OCI-LY7 (cell line): Measurements from ENCODE around the gene FYN. TPM values are rescaled to one million over a fixed set of nuclear protein-coding genes. Genes with fewer than 3 reads are reported as not detected.

Experiments used
- BruUV-seq: library from RNA; stranded (reverse); fragments of 400-500 nt; replicated peaks from 2 replicates; lab custom pipeline; 2021; lab: Mats Ljungman, UMichigan
- CTCF ChIA-PET: fragments of 300-600 bp; sonication (Branson Sonifier 250); formaldehyde crosslinking; loops from one replicate; lab custom pipeline; 2022; ENCODE audit warnings: antibody characterized with exemption; ENCODE audit not compliant: unreplicated experiment; lab: Charles Lee
- POLR2A ChIA-PET: fragments of 300-600 bp; sonication (Branson Sonifier 250); formaldehyde crosslinking; loops from one replicate; lab custom pipeline; 2022; ENCODE audit warnings: antibody characterized with exemption; lab: Charles Lee
- DNase-seq: peaks from one replicate; pipeline ENCODE4 v3.0.0-alpha.2; 2015; ENCODE audit warnings: low spot score
- H2AFZ ChIP-seq: fragments of 200-600 bp; sonication (generic), shearing (Covaris generic); 2 replicates; pipeline ENCODE4 v1.6.1; 2014; ENCODE audit warnings: mild to moderate bottlenecking, antibody characterized with exemption, low read length, moderate library complexity
- H3K27ac ChIP-seq: fragments of 200-600 bp; sonication (generic); 2 replicates; pipeline ENCODE4 v1.5.1; 2014; ENCODE audit warnings: mixed run types, low read depth, mild to moderate bottlenecking, moderate library complexity, low read length, inconsistent platforms; ENCODE audit not compliant: poor library complexity, severe bottlenecking
- H3K36me3 ChIP-seq: fragments of 200-600 bp; sonication (generic); 2 replicates; pipeline ENCODE4 v1.6.1; 2014; ENCODE audit warnings: mild to moderate bottlenecking, antibody characterized with exemption, low read length, moderate library complexity, mixed read lengths; ENCODE audit not compliant: insufficient read depth
- H3K4me1 ChIP-seq: fragments of 200-600 bp; sonication (generic); 2 replicates; pipeline ENCODE4 v1.5.1; 2014; ENCODE audit warnings: mild to moderate bottlenecking, low read length; ENCODE audit not compliant: insufficient read depth, poor library complexity, severe bottlenecking
- H3K4me2 ChIP-seq: fragments of 200-600 bp; sonication (generic); 2 replicates; pipeline ENCODE4 v1.6.1; 2014; ENCODE audit warnings: mild to moderate bottlenecking, low read length
- H3K4me3 ChIP-seq: fragments of 200-600 bp; sonication (generic); 2 replicates; pipeline ENCODE4 v1.5.1; 2014; ENCODE audit warnings: mild to moderate bottlenecking, low read depth, low read length; ENCODE audit not compliant: poor library complexity, severe bottlenecking
- H3K79me2 ChIP-seq: fragments of 200-600 bp; sonication (generic); 2 replicates; pipeline ENCODE4 v1.6.1; 2016; ENCODE audit warnings: low read depth, mild to moderate bottlenecking, low read length, moderate library complexity, mixed read lengths; ENCODE audit not compliant: insufficient read depth
- H3K9me2 ChIP-seq: fragments of 200-600 bp; sonication (generic); 2 replicates; pipeline ENCODE4 v1.6.1; 2016; ENCODE audit warnings: mild to moderate bottlenecking, low read length, mixed read lengths; ENCODE audit not compliant: insufficient read depth
- H3K9me3 ChIP-seq: fragments of 200-600 bp; sonication (generic); 2 replicates; pipeline ENCODE4 v1.6.1; 2014; ENCODE audit warnings: mild to moderate bottlenecking, mixed run types, low read length, mixed read lengths
- H4K20me1 ChIP-seq: fragments of 200-600 bp; sonication (generic); 2 replicates; pipeline ENCODE4 v1.6.1; 2014; ENCODE audit warnings: mild to moderate bottlenecking, antibody characterized with exemption, low read length, moderate library complexity, mixed read lengths; ENCODE audit not compliant: insufficient read depth
- CTCF ChIP-seq: fragments of 200-600 bp; sonication (generic); conservative IDR thresholded peaks from 2 replicates; pipeline ENCODE4 v1.5.1; 2014; ENCODE audit warnings: mild to moderate bottlenecking, antibody characterized with exemption, low read length, moderate library complexity, mixed read lengths
- EZH2phosphoT487 ChIP-seq: fragments of 200-600 bp; sonication (generic); IDR thresholded peaks from 2 replicates; pipeline ENCODE4 v1.6.1; 2018; ENCODE audit warnings: low read depth, borderline replicate concordance, mild to moderate bottlenecking, mixed run types, antibody characterized with exemption, low read length, moderate library complexity, mixed read lengths
- intact Hi-C: fragments of 100-400 bp; cut with micrococcal nuclease; formaldehyde crosslinking; loops from one replicate; pipeline ENCODE4 v1.10.0; 2022; ENCODE audit not compliant: unreplicated experiment
- total RNA-seq, 2 experiments: library from RNA; depleted of rRNA in 1 of 2; stranded (reverse); fragments of >200 nt in 1 of 2; shearing (Covaris generic) in 1 of 2; gene quantifications; 2 replicates each; pipeline ENCODE4 v1.2.3, GENCODE V29; 2014 to 2022

The FYN gene
- total RNA-seq, 2 experiments from 2014 or later = 57.3 to 92.9 TPM

GRCh38 chr6:111709201-111709600 lies 164.1 kb downstream of the FYN start:
- H3K4me1 ChIP-seq = peaks cover 3% of the 10 kb centered on the region
- H3K27ac ChIP-seq = no peak overlapping the region
- no peak for DNase-seq
- H3K79me2 ChIP-seq = no peaks in the 10 kb centered on the region
- POLR2A ChIA-PET = interaction anchor here (1.0 kb wide), 1 partner anchor 176 kb away, joined by 3 read pairs; no protein-coding TSS in a partner anchor
- H3K36me3 ChIP-seq = no peaks in the 10 kb centered on the region
- no peak for TF ChIP-seq CTCF
- TF ChIP-seq EZH2phosphoT487 = no peak
- H3K4me3 ChIP-seq = no peak overlapping the region
- BruUV-seq = no TSS peak
- intact Hi-C loops = no loop called here
- H3K4me2 ChIP-seq = no peak overlapping the region
- no peak overlapping the region for H2AFZ ChIP-seq
- no peaks in the 10 kb centered on the region for H4K20me1 ChIP-seq
- H3K9me3 ChIP-seq = no peaks in the 10 kb centered on the region
- CTCF ChIA-PET = no interaction called here
- no peaks in the 10 kb centered on the region for H3K9me2 ChIP-seq

GRCh38 chr6:111707773-111708172 lies 165.5 kb downstream of the FYN start:
- intact Hi-C loops = no loop called here
- Histone ChIP-seq H3K27ac (no peak overlapping the region), H3K9me2 (no peaks in the 10 kb centered on the region), H3K4me2 (no peak overlapping the region), H3K79me2 (no peaks in the 10 kb centered on the region), H3K4me1 (peaks cover 3% of the 10 kb centered on the region), H3K4me3 (no peak overlapping the region), H3K9me3 (no peaks in the 10 kb centered on the region), H2AFZ (no peak overlapping the region), H3K36me3 (peaks cover 10% of the 10 kb centered on the region; the same call in 1 of the 2 replicates), H4K20me1 (no peaks in the 10 kb centered on the region)
- TF ChIP-seq EZH2phosphoT487 (no peak), CTCF (no peak)
- POLR2A ChIA-PET = no interaction called here
- no peak for DNase-seq
- no TSS peak for BruUV-seq
- CTCF ChIA-PET = no interaction called here

- intact Hi-C loops = no loop called here
- H3K9me2 ChIP-seq = no peaks in the 10 kb centered on the region
- ChIA-PET CTCF (no interaction called here), POLR2A (no interaction called here)
- H3K9me3 ChIP-seq = no peaks in the 10 kb centered on the region
- H3K4me2 ChIP-seq = no peak overlapping the region
- H4K20me1 ChIP-seq = no peaks in the 10 kb centered on the region
- BruUV-seq = no TSS peak
- peaks cover 12% of the 10 kb centered on the region; the same call in 1 of the 2 replicates for H3K36me3 ChIP-seq
- peaks cover 3% of the 10 kb centered on the region for H3K4me1 ChIP-seq
- H2AFZ ChIP-seq = no peak overlapping the region
- no peaks in the 10 kb centered on the region for H3K79me2 ChIP-seq
- no peak for DNase-seq
- TF ChIP-seq EZH2phosphoT487 (no peak), CTCF (no peak)
- no peak overlapping the region for H3K4me3 ChIP-seq
- H3K27ac ChIP-seq = no peak overlapping the region
These were observed 166.3 kb downstream of the FYN start for GRCh38 chr6:111706841-111707391.
